ENCODE data around the gene FBXW5.

GRCh38 chr9:136960938-136961275 lies 16.4 kb upstream of the FBXW5 start:
- no peak for TF ChIP-seq CTCF (IDR thresholded peaks at IDR 0.05)
- no peak for TF ChIP-seq POLR2A (IDR thresholded peaks at IDR 0.05)
